ENCODE measurements around the gene SRMS.
A peak's percentile ranks its signal among the peaks of the same experiment; 100 is the strongest.

The SRMS gene

DNA sequence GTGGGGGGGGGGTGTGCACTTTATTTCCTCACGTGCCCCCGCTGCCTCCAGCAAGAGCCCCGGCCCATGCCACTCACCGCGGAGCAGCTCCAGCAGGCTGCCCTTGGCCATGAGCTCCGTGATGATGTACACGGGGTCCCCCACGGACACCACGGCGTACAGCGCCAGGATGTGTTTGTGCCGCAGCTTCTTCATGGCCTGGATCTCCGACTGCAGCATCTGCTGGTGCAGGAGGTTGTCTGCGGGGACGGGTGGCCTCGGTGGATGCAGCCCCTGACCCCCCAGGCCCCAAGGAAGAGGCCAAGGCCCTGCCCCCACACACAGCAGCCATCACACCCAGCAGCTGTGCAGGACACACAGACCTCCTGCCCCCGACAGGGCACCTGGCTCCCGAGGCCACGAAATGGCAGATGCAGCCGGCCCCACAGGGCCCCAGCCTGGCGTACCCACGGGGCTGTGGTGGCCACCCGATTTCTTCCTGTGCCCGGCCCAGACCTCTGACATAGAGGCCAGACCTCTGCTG lies 15.0 kb downstream of the SRMS start:
- Histone ChIP-seq H3K4me3 (ENCODE audit: low read depth in 1 of 2, low read length in 2 of 2) (no peak overlapping the region), H3K27me3 (ENCODE audit: control insufficient read depth in 1 of 2, insufficient read depth in 2 of 2, low read length in 2 of 2) (peaks cover 0 to 31% of the 10 kb centered on the region in 2 donors), H3K36me3 (ENCODE audit: control insufficient read depth in 1 of 2, insufficient read depth in 2 of 2, low read length in 2 of 2) (peaks cover 0 to 4% of the 10 kb centered on the region in 2 donors)

DNA sequence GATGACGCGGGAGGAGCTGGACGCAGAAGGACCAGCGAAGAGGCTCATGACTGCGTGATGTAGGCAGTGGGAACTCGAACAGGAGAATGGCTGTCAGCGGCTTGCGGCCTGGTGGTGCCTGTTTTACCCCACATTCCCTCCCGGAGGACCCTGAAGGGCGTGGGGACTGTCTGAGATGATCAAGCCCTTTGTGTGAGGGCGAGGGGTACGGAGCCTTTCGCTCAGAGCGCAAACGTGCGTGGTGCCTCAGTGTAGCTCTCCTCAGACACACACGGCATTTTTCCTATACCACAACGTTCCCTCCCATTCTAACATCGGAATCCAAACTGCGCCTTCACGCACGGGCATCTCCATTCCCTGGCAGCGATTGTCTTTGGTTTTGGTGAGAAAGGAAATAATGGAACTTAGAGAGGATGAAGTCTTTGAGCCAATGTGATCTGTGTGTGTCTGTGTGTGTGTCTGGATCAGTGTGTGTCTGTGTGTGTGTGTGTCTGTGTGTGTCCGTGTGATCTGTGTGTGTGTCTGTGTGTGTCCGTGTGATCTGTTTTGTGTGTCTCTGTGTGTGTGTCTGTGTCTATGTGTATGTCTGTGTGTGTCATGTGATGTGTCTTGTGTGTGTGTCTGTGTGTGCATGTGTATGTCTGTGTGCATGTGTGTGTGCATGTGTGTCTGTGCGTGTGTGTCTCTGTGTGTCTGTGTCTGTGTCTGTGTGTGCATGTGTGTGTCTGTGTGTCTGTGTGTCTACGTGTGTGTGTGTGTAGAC lies 15.7 kb downstream of the SRMS start:
- H3K27me3 ChIP-seq (ENCODE audit: control insufficient read depth in 1 of 2, insufficient read depth in 2 of 2, low read length in 2 of 2): peaks cover 0 to 31% of the 10 kb centered on the region in 2 donors

More for the DNA sequence above, 15.0 kb downstream of the SRMS start:
- Histone ChIP-seq H3K4me1 (ENCODE audit: control insufficient read depth in 1 of 2, insufficient read depth in 2 of 2, low read length in 2 of 2) (peaks cover 25 to 31% of the 10 kb centered on the region in 2 donors), H3K27ac (ENCODE audit: low read depth, low read length) (no peak overlapping the region), H3K9me3 (ENCODE audit: control insufficient read depth in 1 of 2, low read length in 2 of 2) (no peaks in the 10 kb centered on the region), H3K9ac (ENCODE audit: low read depth in 1 of 2, low read length in 2 of 2) (no peak overlapping the region)

DNA sequence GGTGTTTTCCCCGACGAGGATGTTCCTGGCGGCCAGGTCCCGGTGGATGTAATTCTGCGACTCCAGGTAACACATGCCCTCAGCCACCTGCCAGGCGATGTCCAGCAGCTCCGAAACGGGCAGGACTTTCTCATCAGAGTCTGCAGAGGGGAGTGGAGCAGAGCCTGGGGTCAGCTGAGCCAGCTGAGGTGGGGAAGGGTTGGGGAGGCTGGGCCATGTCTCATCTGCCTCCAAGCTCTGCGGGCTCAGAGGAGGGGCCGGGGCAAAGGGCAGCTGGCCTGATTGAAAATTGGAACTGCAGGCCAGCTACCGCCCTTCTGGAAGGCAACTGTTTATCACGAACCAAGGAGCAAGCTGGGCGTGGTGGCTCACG lies 16.8 kb downstream of the SRMS start:
- Histone ChIP-seq H3K9me3 (ENCODE audit: control insufficient read depth in 1 of 2, low read length in 2 of 2) (no peaks in the 10 kb centered on the region), H3K4me1 (ENCODE audit: control insufficient read depth in 1 of 2, insufficient read depth in 2 of 2, low read length in 2 of 2) (peaks cover 24 to 25% of the 10 kb centered on the region in 2 donors), H3K4me3 (ENCODE audit: low read depth in 1 of 2, low read length in 2 of 2) (no peak overlapping the region), H3K27ac (ENCODE audit: low read depth, low read length) (peak overlapping the region; percentile 42), H3K36me3 (ENCODE audit: control insufficient read depth in 1 of 2, insufficient read depth in 2 of 2, low read length in 2 of 2) (peaks cover 0 to 4% of the 10 kb centered on the region in 2 donors), H3K9ac (ENCODE audit: low read depth in 1 of 2, low read length in 2 of 2) (no peak overlapping the region), H3K27me3 (ENCODE audit: control insufficient read depth in 1 of 2, insufficient read depth in 2 of 2, low read length in 2 of 2) (peaks cover 0 to 31% of the 10 kb centered on the region in 2 donors)

More for the DNA sequence above, 15.7 kb downstream of the SRMS start:
- Histone ChIP-seq H3K27ac (ENCODE audit: low read depth, low read length) (no peak overlapping the region), H3K9me3 (ENCODE audit: control insufficient read depth in 1 of 2, low read length in 2 of 2) (no peaks in the 10 kb centered on the region), H3K36me3 (ENCODE audit: control insufficient read depth in 1 of 2, insufficient read depth in 2 of 2, low read length in 2 of 2) (peaks cover 0 to 4% of the 10 kb centered on the region in 2 donors), H3K4me1 (ENCODE audit: control insufficient read depth in 1 of 2, insufficient read depth in 2 of 2, low read length in 2 of 2) (peaks cover 25% of the 10 kb centered on the region in 2 donors), H3K9ac (ENCODE audit: low read depth in 1 of 2, low read length in 2 of 2) (no peak overlapping the region), H3K4me3 (ENCODE audit: low read depth in 1 of 2, low read length in 2 of 2) (no peak overlapping the region)

DNA sequence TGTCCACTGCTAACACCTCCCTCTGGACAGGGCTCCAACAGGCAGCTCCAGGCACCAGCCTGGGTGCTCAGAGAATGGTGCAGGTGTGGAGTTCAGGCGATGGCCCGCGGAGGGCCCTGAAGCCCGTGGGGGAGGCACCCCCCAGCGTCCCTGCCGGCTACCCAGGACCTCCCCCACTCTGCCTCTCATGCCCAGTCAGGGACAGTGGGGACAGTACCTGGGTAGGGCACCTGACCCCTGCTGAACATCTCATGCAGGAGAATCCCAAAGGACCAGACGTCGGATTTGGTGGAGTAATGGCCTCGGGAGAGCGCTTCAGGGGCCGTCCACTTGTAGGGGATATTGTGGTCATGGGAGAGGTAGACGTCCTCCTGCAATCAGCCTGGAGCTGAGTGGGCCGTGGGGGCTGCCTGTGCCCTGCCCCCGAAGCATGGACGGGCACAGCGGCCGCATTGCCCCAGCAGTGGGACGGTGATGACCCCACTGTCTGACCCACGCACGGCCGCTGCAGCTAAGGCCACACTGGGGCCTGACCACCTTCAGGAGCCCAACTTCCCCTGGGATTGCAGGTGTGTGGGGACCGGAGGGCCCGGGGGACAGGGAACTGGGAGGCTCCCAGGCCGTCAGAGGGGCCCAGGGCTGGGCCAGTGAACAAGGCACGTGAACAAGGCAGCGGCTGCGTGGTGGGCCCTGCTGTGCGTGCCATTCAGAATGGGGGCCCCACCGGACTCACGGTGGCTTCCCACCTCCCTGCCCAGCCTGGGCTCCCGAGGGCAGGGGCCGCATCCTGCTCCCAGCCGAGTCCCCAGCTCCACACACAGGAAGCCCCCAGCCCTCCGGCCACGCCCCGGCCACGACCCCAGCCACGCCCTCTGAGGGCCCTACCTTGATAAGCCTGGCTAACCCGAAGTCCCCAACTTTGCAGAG lies 17.4 kb downstream of the SRMS start:
- Histone ChIP-seq H3K9ac (ENCODE audit: low read depth in 1 of 2, low read length in 2 of 2) (no peak overlapping the region), H3K27ac (ENCODE audit: low read depth, low read length) (peak overlapping the region; percentile 42), H3K4me1 (ENCODE audit: control insufficient read depth in 1 of 2, insufficient read depth in 2 of 2, low read length in 2 of 2) (peaks cover 23 to 24% of the 10 kb centered on the region in 2 donors), H3K27me3 (ENCODE audit: control insufficient read depth in 1 of 2, insufficient read depth in 2 of 2, low read length in 2 of 2) (peaks cover 0 to 31% of the 10 kb centered on the region in 2 donors), H3K36me3 (ENCODE audit: control insufficient read depth in 1 of 2, insufficient read depth in 2 of 2, low read length in 2 of 2) (peaks cover 0 to 4% of the 10 kb centered on the region in 2 donors), H3K4me3 (ENCODE audit: low read depth in 1 of 2, low read length in 2 of 2) (no peak overlapping the region), H3K9me3 (ENCODE audit: control insufficient read depth in 1 of 2, low read length in 2 of 2) (no peaks in the 10 kb centered on the region)

DNA sequence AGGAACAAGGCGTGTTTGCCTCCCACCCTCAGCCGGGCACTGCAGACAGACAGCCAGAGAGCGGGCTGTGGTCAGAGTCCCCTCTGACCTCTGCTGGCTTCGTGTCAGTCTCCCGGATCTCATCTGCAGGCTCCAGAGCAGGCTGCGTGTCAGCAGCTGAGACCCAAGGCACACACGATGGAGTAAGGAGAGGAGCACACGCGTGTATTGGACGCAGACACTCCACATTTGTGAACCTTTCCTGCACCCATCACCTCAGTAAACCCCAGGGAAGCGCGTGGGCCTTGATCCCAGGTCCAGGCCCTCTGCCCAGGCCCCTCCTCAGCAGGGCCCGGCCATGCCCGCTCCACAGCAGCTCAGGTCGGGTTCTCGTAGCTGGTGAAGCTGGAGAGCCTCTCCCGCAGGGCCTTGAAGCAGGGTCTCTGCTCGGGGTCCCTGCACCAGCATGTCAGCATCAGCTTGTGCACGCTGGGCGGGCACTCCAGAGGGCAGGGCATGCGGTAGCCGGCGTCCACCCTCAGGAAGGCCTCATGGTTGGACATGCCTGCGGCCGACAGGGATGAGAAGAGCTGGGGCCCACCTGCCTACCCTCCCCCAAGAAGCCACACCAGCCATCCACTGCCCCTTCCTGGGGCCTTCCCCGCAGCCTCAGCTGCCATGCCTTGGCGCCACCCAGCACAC lies 18.2 kb downstream of the SRMS start:
- Histone ChIP-seq H3K27me3 (ENCODE audit: control insufficient read depth in 1 of 2, insufficient read depth in 2 of 2, low read length in 2 of 2) (peaks cover 0 to 29% of the 10 kb centered on the region in 2 donors), H3K9me3 (ENCODE audit: control insufficient read depth in 1 of 2, low read length in 2 of 2) (no peaks in the 10 kb centered on the region), H3K4me1 (ENCODE audit: control insufficient read depth in 1 of 2, insufficient read depth in 2 of 2, low read length in 2 of 2) (peaks cover 15 to 16% of the 10 kb centered on the region in 2 donors), H3K27ac (ENCODE audit: low read depth, low read length) (no peak overlapping the region), H3K9ac (ENCODE audit: low read depth in 1 of 2, low read length in 2 of 2) (no peak overlapping the region), H3K36me3 (ENCODE audit: control insufficient read depth in 1 of 2, insufficient read depth in 2 of 2, low read length in 2 of 2) (peaks cover 0 to 4% of the 10 kb centered on the region in 2 donors), H3K4me3 (ENCODE audit: low read depth in 1 of 2, low read length in 2 of 2) (no peak overlapping the region)

DNA sequence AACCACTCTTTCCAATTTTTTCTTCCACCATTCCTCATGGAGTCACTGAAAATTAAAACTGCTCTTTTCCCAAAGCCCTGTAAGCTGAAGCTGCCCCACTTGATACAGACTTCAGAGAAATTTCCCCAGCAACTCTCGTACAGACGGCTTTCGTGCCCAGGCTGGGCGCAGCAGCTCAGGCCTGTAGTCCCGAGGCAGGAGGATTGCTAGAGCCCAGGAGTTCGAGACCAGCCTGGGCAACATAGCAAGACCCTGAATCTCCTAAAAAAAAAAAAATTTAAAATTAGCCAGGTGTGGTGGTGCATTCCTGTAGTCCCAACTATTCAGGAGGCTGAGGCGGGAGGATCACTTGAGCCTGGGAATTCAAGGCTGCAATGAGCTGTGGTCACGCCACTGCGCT lies 20.4 kb downstream of the SRMS start:
- Histone ChIP-seq H3K9me3 (ENCODE audit: control insufficient read depth in 1 of 2, low read length in 2 of 2) (peaks cover 4 to 6% of the 10 kb centered on the region in 2 donors), H3K4me1 (ENCODE audit: control insufficient read depth in 1 of 2, insufficient read depth in 2 of 2, low read length in 2 of 2) (peaks cover 11 to 14% of the 10 kb centered on the region in 2 donors), H3K27me3 (ENCODE audit: control insufficient read depth in 1 of 2, insufficient read depth in 2 of 2, low read length in 2 of 2) (peaks cover 0 to 21% of the 10 kb centered on the region in 2 donors), H3K9ac (ENCODE audit: low read depth in 1 of 2, low read length in 2 of 2) (no peak overlapping the region), H3K36me3 (ENCODE audit: control insufficient read depth in 1 of 2, insufficient read depth in 2 of 2, low read length in 2 of 2) (peaks cover 11 to 18% of the 10 kb centered on the region in 2 donors), H3K4me3 (ENCODE audit: low read depth in 1 of 2, low read length in 2 of 2) (no peak overlapping the region), H3K27ac (ENCODE audit: low read depth, low read length) (no peak overlapping the region)

DNA sequence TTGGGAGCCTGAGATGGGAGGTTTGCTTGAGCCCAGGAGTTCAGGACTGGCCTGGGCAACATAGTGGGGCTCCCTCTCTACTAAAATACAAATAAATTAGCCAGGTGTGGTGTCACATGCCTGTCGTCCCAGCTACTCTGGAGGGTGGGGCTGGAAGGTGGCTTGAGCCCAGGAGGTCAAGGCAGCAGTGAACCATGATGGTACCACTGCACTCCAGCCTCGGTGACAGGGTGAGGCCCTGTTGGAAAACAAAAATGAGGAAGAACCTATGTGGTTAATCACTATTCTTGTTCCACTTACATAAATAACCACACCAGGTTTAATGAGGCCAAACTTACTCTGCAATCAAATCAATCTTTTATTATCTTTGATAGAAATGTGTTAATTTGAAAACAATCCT lies 21.6 kb downstream of the SRMS start:
- Histone ChIP-seq H3K9ac (ENCODE audit: low read depth in 1 of 2, low read length in 2 of 2) (no peak overlapping the region), H3K27me3 (ENCODE audit: control insufficient read depth in 1 of 2, insufficient read depth in 2 of 2, low read length in 2 of 2) (peaks cover 0 to 18% of the 10 kb centered on the region in 2 donors), H3K4me3 (ENCODE audit: low read depth in 1 of 2, low read length in 2 of 2) (no peak overlapping the region), H3K36me3 (ENCODE audit: control insufficient read depth in 1 of 2, insufficient read depth in 2 of 2, low read length in 2 of 2) (peaks cover 14 to 19% of the 10 kb centered on the region in 2 donors), H3K27ac (ENCODE audit: low read depth, low read length) (no peak overlapping the region), H3K4me1 (ENCODE audit: control insufficient read depth in 1 of 2, insufficient read depth in 2 of 2, low read length in 2 of 2) (peaks cover 8 to 13% of the 10 kb centered on the region in 2 donors), H3K9me3 (ENCODE audit: control insufficient read depth in 1 of 2, low read length in 2 of 2) (peaks cover 4 to 6% of the 10 kb centered on the region in 2 donors)

DNA sequence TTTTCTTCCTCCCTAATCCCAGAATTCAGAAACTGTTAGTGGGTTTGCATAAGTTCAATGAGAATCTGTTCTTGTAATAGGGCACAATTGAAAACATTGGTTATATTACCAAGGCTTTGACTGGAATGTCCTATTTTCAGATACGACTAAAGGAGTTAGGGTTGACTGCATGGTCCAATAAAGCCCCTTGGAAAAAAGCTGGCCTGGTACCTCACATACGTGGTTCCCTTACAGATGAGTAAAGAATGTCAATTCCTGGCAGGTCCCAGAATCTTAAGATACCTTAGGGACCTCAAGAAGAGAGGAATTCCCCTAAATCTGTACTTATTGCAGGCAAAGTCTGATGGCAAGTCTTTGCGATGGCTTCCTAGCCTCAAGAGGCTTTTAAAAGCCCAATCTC lies 22.4 kb downstream of the SRMS start:
- no peak overlapping the region for H3K9ac ChIP-seq (ENCODE audit: low read depth in 1 of 2, low read length in 2 of 2)
- peaks cover 4 to 6% of the 10 kb centered on the region in 2 donors for H3K9me3 ChIP-seq (ENCODE audit: control insufficient read depth in 1 of 2, low read length in 2 of 2)
- H3K4me1 ChIP-seq (ENCODE audit: control insufficient read depth in 1 of 2, insufficient read depth in 2 of 2, low read length in 2 of 2): peaks cover 8 to 13% of the 10 kb centered on the region in 2 donors
- peaks cover 0 to 14% of the 10 kb centered on the region in 2 donors for H3K27me3 ChIP-seq (ENCODE audit: control insufficient read depth in 1 of 2, insufficient read depth in 2 of 2, low read length in 2 of 2)
- H3K4me3 ChIP-seq (ENCODE audit: low read depth in 1 of 2, low read length in 2 of 2): no peak overlapping the region
- H3K36me3 ChIP-seq (ENCODE audit: control insufficient read depth in 1 of 2, insufficient read depth in 2 of 2, low read length in 2 of 2): peaks cover 14 to 19% of the 10 kb centered on the region in 2 donors
- H3K27ac ChIP-seq (ENCODE audit: low read depth, low read length): no peak overlapping the region

DNA sequence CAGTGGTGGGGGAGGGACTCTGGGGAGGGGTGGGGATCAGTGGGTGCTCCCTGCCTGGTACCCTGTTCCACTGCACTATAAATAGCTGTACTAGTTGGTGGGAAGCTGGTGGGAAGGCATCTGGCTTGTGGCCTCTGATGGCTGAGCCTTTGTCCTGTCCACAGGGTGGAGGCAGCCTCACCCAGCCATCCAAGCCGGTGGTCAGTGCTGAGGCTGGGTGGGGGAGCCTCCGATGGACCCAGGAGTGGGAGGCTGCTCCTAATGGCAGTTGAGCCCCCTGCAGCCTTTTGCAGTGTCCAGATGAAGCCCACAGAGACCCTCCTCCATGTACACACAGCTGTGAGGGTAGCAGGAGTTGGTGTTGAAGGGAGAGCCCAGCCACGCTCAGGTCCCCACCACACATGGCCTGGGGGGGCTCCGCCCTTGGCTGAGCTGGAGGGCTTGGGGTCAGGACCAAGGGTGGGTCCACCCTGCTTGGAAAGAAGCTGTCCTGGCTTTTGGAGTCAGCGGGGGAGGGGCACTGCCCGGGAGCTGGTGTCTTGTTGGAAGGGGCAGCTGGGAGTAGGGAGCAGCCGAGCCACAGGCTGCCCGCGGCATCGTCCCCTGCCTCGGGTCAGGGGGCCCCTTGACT lies 24.5 kb downstream of the SRMS start:
- Histone ChIP-seq H3K9me3 (ENCODE audit: control insufficient read depth in 1 of 2, low read length in 2 of 2) (peaks cover 4 to 6% of the 10 kb centered on the region in 2 donors), H3K4me3 (ENCODE audit: low read depth in 1 of 2, low read length in 2 of 2) (no peak overlapping the region), H3K27ac (ENCODE audit: low read depth, low read length) (no peak overlapping the region), H3K36me3 (ENCODE audit: control insufficient read depth in 1 of 2, insufficient read depth in 2 of 2, low read length in 2 of 2) (peaks cover 14 to 19% of the 10 kb centered on the region in 2 donors), H3K9ac (ENCODE audit: low read depth in 1 of 2, low read length in 2 of 2) (no peak overlapping the region), H3K4me1 (ENCODE audit: control insufficient read depth in 1 of 2, insufficient read depth in 2 of 2, low read length in 2 of 2) (peaks cover 8 to 18% of the 10 kb centered on the region in 2 donors), H3K27me3 (ENCODE audit: control insufficient read depth in 1 of 2, insufficient read depth in 2 of 2, low read length in 2 of 2) (peaks cover 4 to 17% of the 10 kb centered on the region in 2 donors)

Data from duodenal mucosa (tissue), 2 donors.